Endothelial cell of umbilical vein (primary cell): ENCODE measurements around the gene MARK3. TPM values are rescaled to one million over a fixed set of nuclear protein-coding genes. Genes with fewer than 3 reads are reported as not detected.

Source experiments
- BruUV-seq: library from RNA; stranded (reverse); fragments of 400-500 nt; replicated peaks from 2 replicates; lab custom pipeline; 2021; lab: Mats Ljungman, UMichigan
- CTCF ChIA-PET: fragments of 300-600, 350-600 bp; sonication (Branson Sonifier 250); formaldehyde crosslinking; loops from one replicate; lab custom pipeline; 2021; ENCODE audit warnings: antibody characterized with exemption, inconsistent platforms; lab: Charles Lee
- POLR2A ChIA-PET: fragments of 300-600, 350-600 bp; sonication (Branson Sonifier 250); formaldehyde crosslinking; loops from one replicate; lab custom pipeline; 2021; ENCODE audit warnings: antibody characterized with exemption, inconsistent platforms; lab: Charles Lee
- DNase-seq: peaks from one replicate; pipeline ENCODE4 v3.0.0-alpha.2; 2011; ENCODE audit warnings: low read depth, low spot score
- FAIRE-seq: peaks from 2 replicates; lab custom pipeline; 2011; peaks lifted over from hg19 to GRCh38; lab: Jason Lieb, UNC
- H2AFZ ChIP-seq: 2 replicates; pipeline ENCODE4 v1.6.0; 2012; ENCODE audit warnings: low read depth, low read length, control low read depth, inconsistent platforms
- H3K27ac ChIP-seq: 2 replicates; pipeline ENCODE4 v1.5.1; 2011; ENCODE audit warnings: low read depth, mild to moderate bottlenecking, control low read depth, low read length, moderate library complexity; ENCODE audit not compliant: insufficient read depth
- H3K27me3 ChIP-seq, 2 experiments: 2 replicates each; pipeline versions ENCODE4 v1.6.0 to v1.6.1; 2011; ENCODE audit warnings: low read length in 2 of 2, mixed read lengths in 1 of 2; ENCODE audit not compliant: control insufficient read depth in 2 of 2, insufficient read depth in 2 of 2
- H3K36me3 ChIP-seq, 2 experiments: 2 replicates in 1 of 2; 3 replicates in 1 of 2; pipeline ENCODE4 v1.5.1; 2011; ENCODE audit warnings: low read length in 2 of 2, mild to moderate bottlenecking in 1 of 2, moderate library complexity in 1 of 2; ENCODE audit not compliant: control insufficient read depth in 2 of 2, insufficient read depth in 2 of 2; ENCODE audit errors: extremely low read depth in 1 of 2
- H3K4me1 ChIP-seq: 3 replicates; pipeline ENCODE4 v1.5.1; 2011; ENCODE audit warnings: mild to moderate bottlenecking, low read length; ENCODE audit not compliant: control insufficient read depth, insufficient read depth; ENCODE audit errors: extremely low read depth
- H3K4me2 ChIP-seq: 2 replicates; pipeline ENCODE4 v1.6.1; 2011; ENCODE audit warnings: low read length, control low read depth, mixed read lengths; ENCODE audit not compliant: insufficient read depth
- H3K4me3 ChIP-seq, 3 experiments: fragments of 200-600 bp in 1 of 3; sonication (generic), shearing (Covaris generic) in 1 of 3; replicated peaks in 1 of 3; 2 replicates each; pipeline ENCODE4 v1.5.1; 2011 to 2016; ENCODE audit warnings: control low read depth in 3 of 3, low read length in 3 of 3, mild to moderate bottlenecking in 2 of 3, inconsistent platforms in 1 of 3, low read depth in 1 of 3, moderate library complexity in 1 of 3; ENCODE audit not compliant: insufficient read depth in 1 of 3
- H3K79me2 ChIP-seq: 2 replicates; pipeline ENCODE4 v1.6.0; 2012; ENCODE audit warnings: low read length, inconsistent platforms; ENCODE audit not compliant: control insufficient read depth, insufficient read depth
- H3K9ac ChIP-seq: replicated peaks from 2 replicates; pipeline ENCODE3; 2011; ENCODE audit warnings: low read length, control low read depth; ENCODE audit not compliant: insufficient read depth; ENCODE audit errors: extremely low read depth
- H3K9me1 ChIP-seq: replicated peaks from 3 replicates; pipeline ENCODE4 v1.6.0; 2011; ENCODE audit warnings: mild to moderate bottlenecking, low read length; ENCODE audit not compliant: control insufficient read depth, insufficient read depth; ENCODE audit errors: extremely low read depth
- H3K9me3 ChIP-seq: replicated peaks from 2 replicates; pipeline ENCODE4 v1.5.1; 2012; ENCODE audit warnings: low read length, inconsistent platforms; ENCODE audit not compliant: control insufficient read depth, insufficient read depth
- H4K20me1 ChIP-seq: replicated peaks from 2 replicates; pipeline ENCODE3; 2011; ENCODE audit warnings: mild to moderate bottlenecking, low read length; ENCODE audit not compliant: control insufficient read depth, insufficient read depth; ENCODE audit errors: extremely low read depth
- EZH2 ChIP-seq: IDR thresholded peaks from 2 replicates; pipeline ENCODE4 v1.6.1; 2012; ENCODE audit warnings: borderline replicate concordance, low read depth, mild to moderate bottlenecking, moderate library complexity, low read length, inconsistent platforms; ENCODE audit not compliant: severe bottlenecking
- FOS ChIP-seq: IDR thresholded peaks from 2 replicates; pipeline ENCODE4 v1.6.1; 2011; ENCODE audit warnings: mild to moderate bottlenecking, low read length, moderate library complexity, borderline replicate concordance; ENCODE audit not compliant: insufficient read depth
- GATA2 ChIP-seq: IDR thresholded peaks from 2 replicates; pipeline ENCODE4 v1.7.0; 2011; ENCODE audit warnings: low read depth, mild to moderate bottlenecking, moderate library complexity, mixed read lengths, low read length; ENCODE audit not compliant: insufficient read length, insufficient read depth
- JUN ChIP-seq: IDR thresholded peaks from 2 replicates; pipeline ENCODE4 v1.6.1; 2011; ENCODE audit warnings: borderline replicate concordance, low read depth; ENCODE audit not compliant: insufficient read length, insufficient read depth
- MYC ChIP-seq: IDR thresholded peaks from one replicate; pipeline ENCODE4 v1.6.1; 2011; ENCODE audit warnings: mild to moderate bottlenecking, low read depth, low read length
- POLR2A ChIP-seq: IDR thresholded peaks from 2 replicates; pipeline ENCODE4 v1.6.1; 2012; ENCODE audit warnings: low read depth, mild to moderate bottlenecking, control low read depth, low read length
- POLR2AphosphoS5 ChIP-seq: IDR thresholded peaks from 2 replicates; pipeline ENCODE4 v1.6.1; 2012; ENCODE audit warnings: low read depth, mild to moderate bottlenecking, control low read depth, low read length, moderate library complexity; ENCODE audit not compliant: insufficient read depth
- dilution Hi-C: fragments of 300-500 bp; cut with MboI; formaldehyde crosslinking; loops from one replicate; pipeline ENCODE4 v1.15.0; 2019; ENCODE audit warnings: low sequenced_read_pairs; ENCODE audit not compliant: extremely low pct_ligation_motif_present
- intact Hi-C: fragments of 100-400 bp; cut with micrococcal nuclease; formaldehyde crosslinking; loops from one replicate; pipeline ENCODE4 v1.10.0; 2022
- polyA plus RNA-seq, 4 experiments: library from polyadenylated mRNA; depleted of rRNA in 3 of 4; stranded (reverse) in 3 of 4; unstranded in 1 of 4; fragments of >200 nt; gene quantifications; 2 replicates each; pipeline versions ENCODE4 v1.2.1 to v1.2.3, GENCODE V29; 2011 to 2012; ENCODE audit warnings: missing spikeins in 1 of 4
- total RNA-seq: library from RNA; stranded (reverse); gene quantifications from 2 replicates; pipeline ENCODE4 v1.2.3, GENCODE V29; 2021
- TF ChIP-seq, protein P1 (sequence below), 2 donors: IDR thresholded peaks; 1 replicate in 1 of 2; 2 replicates in 1 of 2; pipeline ENCODE4 v1.5.1; 2011; ENCODE audit warnings: low read length in 2 of 2, mild to moderate bottlenecking in 2 of 2, moderate library complexity in 2 of 2, control low read depth in 1 of 2, inconsistent platforms in 1 of 2, low read depth in 1 of 2; ENCODE audit not compliant: insufficient read depth in 1 of 2; ENCODE audit errors: extremely low read depth in 1 of 2
- TF ChIP-seq, protein P2 (sequence below): IDR thresholded peaks from 2 replicates; pipeline ENCODE4 v1.6.1; 2011; ENCODE audit not compliant: insufficient read depth, insufficient read length

The MARK3 gene
- total and polyA plus RNA-seq, 2 donors (not counting 3 experiments of a cell fraction or from before 2014, with no cell fraction given) = 46.6 to 96.1 TPM

DNA sequence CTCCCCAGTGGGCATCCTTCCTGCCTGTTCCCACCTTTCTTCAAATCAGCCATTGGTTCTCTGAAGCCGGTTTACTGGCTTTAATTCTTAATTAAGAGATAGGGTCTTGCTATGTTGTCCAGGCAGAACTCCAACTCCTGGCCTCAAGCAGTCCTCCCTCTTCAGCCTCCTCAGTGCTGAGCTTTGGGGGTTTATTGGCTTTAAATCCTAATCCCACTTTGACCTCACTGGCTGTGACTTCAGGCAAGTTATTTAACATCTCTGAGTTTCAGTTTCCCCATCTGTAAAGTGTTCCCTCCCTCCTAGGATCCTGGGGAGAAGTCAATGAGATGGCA lies 141.7 kb downstream of the MARK3 start:
- CTCF ChIA-PET = interaction anchor here (1.9 to 4.8 kb wide), 2 partner anchors 8 to 21 kb away, joined by 4 to 49 read pairs; no protein-coding TSS in a partner anchor
- peaks cover 19 to 23% of the 10 kb centered on the region in 2 experiments for H3K27me3 ChIP-seq
- no peak overlapping the region for H3K9ac ChIP-seq
- no peaks in the 10 kb centered on the region for H3K9me3 ChIP-seq
- POLR2A ChIA-PET = no interaction called here
- H3K4me3 ChIP-seq = no peak overlapping the region
- H3K27ac ChIP-seq = no peak overlapping the region
- TF ChIP-seq GATA2 (no peak), MYC (no peak), POLR2AphosphoS5 (no peak), POLR2A (no peak), FOS (no peak), EZH2 (no peak), JUN (no peak)
- TF ChIP-seq, protein P1, sequence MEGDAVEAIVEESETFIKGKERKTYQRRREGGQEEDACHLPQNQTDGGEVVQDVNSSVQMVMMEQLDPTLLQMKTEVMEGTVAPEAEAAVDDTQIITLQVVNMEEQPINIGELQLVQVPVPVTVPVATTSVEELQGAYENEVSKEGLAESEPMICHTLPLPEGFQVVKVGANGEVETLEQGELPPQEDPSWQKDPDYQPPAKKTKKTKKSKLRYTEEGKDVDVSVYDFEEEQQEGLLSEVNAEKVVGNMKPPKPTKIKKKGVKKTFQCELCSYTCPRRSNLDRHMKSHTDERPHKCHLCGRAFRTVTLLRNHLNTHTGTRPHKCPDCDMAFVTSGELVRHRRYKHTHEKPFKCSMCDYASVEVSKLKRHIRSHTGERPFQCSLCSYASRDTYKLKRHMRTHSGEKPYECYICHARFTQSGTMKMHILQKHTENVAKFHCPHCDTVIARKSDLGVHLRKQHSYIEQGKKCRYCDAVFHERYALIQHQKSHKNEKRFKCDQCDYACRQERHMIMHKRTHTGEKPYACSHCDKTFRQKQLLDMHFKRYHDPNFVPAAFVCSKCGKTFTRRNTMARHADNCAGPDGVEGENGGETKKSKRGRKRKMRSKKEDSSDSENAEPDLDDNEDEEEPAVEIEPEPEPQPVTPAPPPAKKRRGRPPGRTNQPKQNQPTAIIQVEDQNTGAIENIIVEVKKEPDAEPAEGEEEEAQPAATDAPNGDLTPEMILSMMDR (IDR thresholded peaks at IDR 0.05; ENCODE audit: extremely low read depth in 1 of 2, insufficient read depth in 1 of 2, low read depth in 1 of 2, low read length in 2 of 2) = no peak
- TF ChIP-seq, protein P2, sequence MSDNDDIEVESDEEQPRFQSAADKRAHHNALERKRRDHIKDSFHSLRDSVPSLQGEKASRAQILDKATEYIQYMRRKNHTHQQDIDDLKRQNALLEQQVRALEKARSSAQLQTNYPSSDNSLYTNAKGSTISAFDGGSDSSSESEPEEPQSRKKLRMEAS = no peak
- H3K79me2 ChIP-seq = peaks cover 21% of the 10 kb centered on the region
- no peak overlapping the region for H3K4me2 ChIP-seq
- H2AFZ ChIP-seq = no peak overlapping the region
- FAIRE-seq = no peak
- intact Hi-C loops = loop anchor here (5.0 kb wide), 1 partner anchor 35 kb away; the partner anchor contains the start of genes BAG5 and COA8
- H3K4me1 ChIP-seq = peaks cover 11% of the 10 kb centered on the region
- no TSS peak for BruUV-seq
- H3K36me3 ChIP-seq = no peaks in the 10 kb centered on the region
- no peak for DNase-seq
- dilution Hi-C loops = no loop called here
- no peaks in the 10 kb centered on the region for H4K20me1 ChIP-seq
- no peaks in the 10 kb centered on the region for H3K9me1 ChIP-seq
